Activated T-cell treated with anti-CD3 and anti-CD28 coated beads, Interleukin-2, amount 50 U/mL, for 4 hours (primary cell): ENCODE results near the gene PRPF39. TPM values are rescaled to one million over a fixed set of nuclear protein-coding genes. Genes with fewer than 3 reads are reported as not detected.
"Not testable (repeated sequence)": the region's sequence is repeated elsewhere in the genome, so short reads cannot be mapped to it uniquely, and the experiment has no call there.

Source experiments
- ATAC-seq, 2 donors: fragments of 200-7000 bp; cut with Tn5 transposase; one replicate each; pipeline ENCODE4 v1.10.0; 2021
- DNase-seq: peaks from one replicate; pipeline ENCODE4 v3.0.0-alpha.2; 2020
- H3K27me3 Mint-ChIP-seq: one replicate; pipeline ENCODE4 v1.8.0; 2021; ENCODE audit warnings: low read depth, mixed read lengths
- H3K36me3 Mint-ChIP-seq: one replicate; pipeline ENCODE4 v1.8.0; 2022; ENCODE audit warnings: mixed read lengths; ENCODE audit not compliant: insufficient read depth
- H3K4me1 Mint-ChIP-seq: one replicate; pipeline ENCODE4 v1.8.0; 2021; ENCODE audit warnings: low read depth, mixed read lengths
- H3K4me3 Mint-ChIP-seq: one replicate; pipeline ENCODE4 v1.8.0; 2021; ENCODE audit warnings: mild to moderate bottlenecking, moderate library complexity, mixed read lengths
- H3K9me3 Mint-ChIP-seq: one replicate; pipeline ENCODE4 v1.8.0; 2021; ENCODE audit warnings: mixed read lengths
- total RNA-seq, 3 donors: library from RNA; stranded (reverse); gene quantifications; one replicate each; pipeline ENCODE4 v1.2.1, GENCODE V29; 2021

PRPF39 gene
- total RNA-seq, 3 donors from 2014 or later, result 32.7 to 44.7 (median 36.4) TPM

DNA sequence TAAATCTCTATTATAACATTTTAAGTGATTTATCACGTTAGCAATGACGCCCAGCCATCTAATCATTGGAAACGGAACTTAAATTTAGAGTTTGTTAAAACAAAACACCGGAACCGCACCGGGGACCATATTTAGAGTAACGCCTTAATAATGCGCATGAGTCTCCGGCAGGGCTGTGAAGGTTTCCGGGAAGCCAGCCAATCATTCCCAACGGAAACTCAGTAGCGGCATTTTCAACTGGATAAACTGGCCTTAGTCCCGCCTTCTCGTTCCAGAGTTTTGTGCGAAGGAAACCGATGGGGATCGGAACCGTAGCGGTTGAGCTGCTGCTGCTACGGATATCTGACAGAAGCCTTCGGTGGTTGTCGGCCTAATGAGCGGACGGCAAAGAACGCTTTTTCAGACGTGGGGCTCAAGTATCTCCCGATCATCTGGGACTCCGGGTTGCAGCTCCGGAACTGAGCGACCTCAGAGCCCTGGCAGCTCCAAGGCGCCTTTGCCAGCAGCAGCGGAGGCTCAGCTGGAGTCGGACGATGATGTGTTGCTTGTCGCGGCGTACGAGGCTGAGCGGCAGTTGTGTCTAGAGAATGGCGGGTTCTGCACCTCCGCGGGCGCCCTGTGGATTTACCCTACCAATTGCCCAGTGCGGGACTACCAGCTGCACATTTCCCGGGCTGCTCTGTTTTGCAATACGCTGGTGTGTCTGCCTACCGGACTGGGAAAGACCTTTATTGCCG lies 51.9 kb downstream of the PRPF39 start, which contains the start of gene FANCM:
FANCM (plus strand) TSS at position 272 of the 737 bp plus-strand sequence; CDS start at position 374, 102 bp downstream.
- peaks cover 4% of the 10 kb centered on the region for H3K36me3 Mint-ChIP-seq
- H3K27me3 Mint-ChIP-seq, result no peaks in the 10 kb centered on the region
- H3K4me1 Mint-ChIP-seq, result peaks cover 37% of the 10 kb centered on the region
- H3K4me3 Mint-ChIP-seq, result peak within 1 kb of the TSS; percentile 100
- no peaks in the 10 kb centered on the region for H3K9me3 Mint-ChIP-seq
- DNase-seq, result peak; percentile 76
- ATAC-seq, result peak; percentile 57 to 61

DNA sequence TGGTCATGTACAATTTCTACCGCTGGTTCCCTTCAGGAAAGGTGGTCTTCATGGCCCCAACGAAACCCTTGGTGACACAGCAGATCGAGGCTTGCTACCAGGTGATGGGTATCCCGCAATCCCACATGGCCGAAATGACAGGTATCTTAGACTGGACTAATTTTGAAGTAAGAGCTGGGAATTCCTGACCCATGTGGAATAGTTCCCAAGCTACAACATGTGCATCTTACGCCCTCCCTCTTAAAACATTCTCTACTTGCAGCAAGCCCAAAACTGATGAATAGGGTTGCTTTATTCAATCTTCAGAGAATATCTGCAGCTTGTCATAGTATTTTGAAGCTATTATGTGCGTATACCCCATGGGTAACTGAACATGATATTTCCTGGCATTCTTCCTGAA lies 52.5 kb downstream of the PRPF39 start:
- peak overlapping the region; percentile 100 for H3K4me3 Mint-ChIP-seq
- DNase-seq (no peak), ATAC-seq (no peak)
- H3K4me1 Mint-ChIP-seq, result peaks cover 37% of the 10 kb centered on the region
- peaks cover 4% of the 10 kb centered on the region for H3K36me3 Mint-ChIP-seq
- no peaks in the 10 kb centered on the region for H3K9me3 Mint-ChIP-seq
- H3K27me3 Mint-ChIP-seq, result no peaks in the 10 kb centered on the region

- DNase-seq (no peak), ATAC-seq (no peak)
- Mint-ChIP-seq H3K36me3 (peaks cover 14% of the 10 kb centered on the region), H3K9me3 (no peaks in the 10 kb centered on the region), H3K4me3 (no peak overlapping the region), H3K27me3 (no peaks in the 10 kb centered on the region), H3K4me1 (peaks cover 25% of the 10 kb centered on the region)
Observed at GRCh38 chr14:45140661-45141187, 56.8 kb downstream of the PRPF39 start.

GRCh38 chr14:45142083-45142482 lies 58.2 kb downstream of the PRPF39 start:
- H3K4me3 Mint-ChIP-seq, DNase-seq, H3K9me3 Mint-ChIP-seq, H3K27me3 Mint-ChIP-seq, ATAC-seq: not testable (repeated sequence)
- Mint-ChIP-seq H3K4me1 (peaks cover 19% of the 10 kb centered on the region), H3K36me3 (peaks cover 14% of the 10 kb centered on the region)

GRCh38 chr14:45144658-45145057 lies 60.7 kb downstream of the PRPF39 start:
- Mint-ChIP-seq H3K4me3 (no peak overlapping the region), H3K9me3 (no peaks in the 10 kb centered on the region), H3K27me3 (no peaks in the 10 kb centered on the region), H3K4me1 (peaks cover 6% of the 10 kb centered on the region), H3K36me3 (peaks cover 18% of the 10 kb centered on the region)
- DNase-seq (no peak), ATAC-seq (no peak)

GRCh38 chr14:45145214-45145613 lies 61.3 kb downstream of the PRPF39 start:
- Mint-ChIP-seq H3K4me1 (peaks cover 6% of the 10 kb centered on the region), H3K9me3 (no peaks in the 10 kb centered on the region), H3K4me3 (no peak overlapping the region), H3K36me3 (peaks cover 21% of the 10 kb centered on the region), H3K27me3 (no peaks in the 10 kb centered on the region)
- ATAC-seq (no peak), DNase-seq (no peak)

DNA sequence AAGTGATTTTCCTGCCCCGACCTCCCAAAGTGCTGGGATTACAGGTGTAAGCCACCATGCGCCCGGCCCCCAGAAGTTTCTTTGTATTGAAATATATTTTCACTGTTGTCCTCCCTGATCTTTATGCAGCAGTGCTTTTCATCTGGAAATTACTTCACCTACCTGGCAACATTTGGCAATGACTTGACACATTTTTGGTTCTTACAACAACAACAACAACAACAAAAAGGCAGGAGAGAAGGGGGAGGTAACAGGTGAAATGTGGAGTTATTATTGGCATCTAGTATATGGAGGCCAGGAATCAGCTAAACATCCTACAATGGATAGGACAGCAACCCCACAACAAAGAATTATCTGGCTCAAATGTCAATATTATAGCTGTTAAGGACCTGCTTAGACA lies 65.7 kb downstream of the PRPF39 start:
- DNase-seq (no peak), ATAC-seq (no peak)
- H3K27me3 Mint-ChIP-seq, result no peaks in the 10 kb centered on the region
- no peaks in the 10 kb centered on the region for H3K4me1 Mint-ChIP-seq
- no peak overlapping the region for H3K4me3 Mint-ChIP-seq
- H3K36me3 Mint-ChIP-seq, result peaks cover 20% of the 10 kb centered on the region
- H3K9me3 Mint-ChIP-seq, result no peaks in the 10 kb centered on the region

- no peak for DNase-seq
- no peaks in the 10 kb centered on the region for H3K4me1 Mint-ChIP-seq
- no peaks in the 10 kb centered on the region for H3K9me3 Mint-ChIP-seq
- ATAC-seq, result no peak
- peaks cover 16% of the 10 kb centered on the region for H3K36me3 Mint-ChIP-seq
- no peak overlapping the region for H3K4me3 Mint-ChIP-seq
- H3K27me3 Mint-ChIP-seq, result no peaks in the 10 kb centered on the region
Observed at GRCh38 chr14:45150386-45150890, 66.5 kb downstream of the PRPF39 start.

DNA sequence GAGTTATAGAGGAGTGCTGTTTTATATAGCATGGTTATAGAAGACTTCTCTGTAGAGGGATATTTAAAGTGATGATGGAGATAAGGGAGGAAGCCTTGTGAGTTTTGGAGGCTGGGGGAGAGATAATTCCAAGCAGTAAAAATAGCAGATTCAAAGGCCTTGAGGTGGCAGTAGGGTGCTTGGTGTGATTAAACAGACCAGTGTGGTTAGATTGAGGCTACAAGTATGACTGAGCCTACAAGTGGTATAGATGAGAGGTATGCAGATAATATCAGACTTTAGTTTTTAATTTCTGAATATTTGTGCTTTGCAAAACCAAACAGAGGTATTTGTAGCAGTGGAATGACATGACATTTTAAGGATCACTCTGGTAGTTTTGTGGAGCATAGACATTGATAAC lies 72.2 kb downstream of the PRPF39 start:
- Mint-ChIP-seq H3K36me3 (peaks cover 14% of the 10 kb centered on the region), H3K4me3 (no peak overlapping the region), H3K9me3 (no peaks in the 10 kb centered on the region), H3K27me3 (no peaks in the 10 kb centered on the region), H3K4me1 (no peaks in the 10 kb centered on the region)
- ATAC-seq, result peak; percentile 38 to 55
- no peak for DNase-seq

Other genes with a start within 250 kb of the PRPF39 start
- 10 to 100 TPM; 11.5 to 14.4 (median 11.8) TPM for gene KLHL28, start 122.2 kb upstream of the PRPF39 start, total RNA-seq
- gene TOGARAM1, start 121.9 kb upstream of the PRPF39 start, total RNA-seq, result 1 to 10 TPM; 4.8 to 6.8 (median 6.3) TPM
- gene FKBP3, start 50.4 kb downstream of the PRPF39 start, total RNA-seq, result 10 to 100 TPM; 37.4 to 41.5 (median 39.2) TPM
- 10 to 100 TPM; 11.2 to 12.9 (median 12.2) TPM for gene FANCM, start 51.8 kb downstream of the PRPF39 start, total RNA-seq
- 10 to 100 TPM; 17.3 to 22.2 (median 18.8) TPM for gene MIS18BP1, start 169.1 kb downstream of the PRPF39 start, total RNA-seq